HG03108 (cell line): ENCODE data around the gene USP38.
"Not testable (repeated sequence)": the region's sequence is repeated elsewhere in the genome, so short reads cannot be mapped to it uniquely, and the experiment has no call there.

ENCODE experiments used
- ATAC-seq: cut with Tn5 transposase; IDR thresholded peaks from one replicate; pipeline ENCODE4 v1.9.1; 2021; ENCODE audit warnings: moderate library complexity; ENCODE audit not compliant: unreplicated experiment

USP38 gene, protein sequence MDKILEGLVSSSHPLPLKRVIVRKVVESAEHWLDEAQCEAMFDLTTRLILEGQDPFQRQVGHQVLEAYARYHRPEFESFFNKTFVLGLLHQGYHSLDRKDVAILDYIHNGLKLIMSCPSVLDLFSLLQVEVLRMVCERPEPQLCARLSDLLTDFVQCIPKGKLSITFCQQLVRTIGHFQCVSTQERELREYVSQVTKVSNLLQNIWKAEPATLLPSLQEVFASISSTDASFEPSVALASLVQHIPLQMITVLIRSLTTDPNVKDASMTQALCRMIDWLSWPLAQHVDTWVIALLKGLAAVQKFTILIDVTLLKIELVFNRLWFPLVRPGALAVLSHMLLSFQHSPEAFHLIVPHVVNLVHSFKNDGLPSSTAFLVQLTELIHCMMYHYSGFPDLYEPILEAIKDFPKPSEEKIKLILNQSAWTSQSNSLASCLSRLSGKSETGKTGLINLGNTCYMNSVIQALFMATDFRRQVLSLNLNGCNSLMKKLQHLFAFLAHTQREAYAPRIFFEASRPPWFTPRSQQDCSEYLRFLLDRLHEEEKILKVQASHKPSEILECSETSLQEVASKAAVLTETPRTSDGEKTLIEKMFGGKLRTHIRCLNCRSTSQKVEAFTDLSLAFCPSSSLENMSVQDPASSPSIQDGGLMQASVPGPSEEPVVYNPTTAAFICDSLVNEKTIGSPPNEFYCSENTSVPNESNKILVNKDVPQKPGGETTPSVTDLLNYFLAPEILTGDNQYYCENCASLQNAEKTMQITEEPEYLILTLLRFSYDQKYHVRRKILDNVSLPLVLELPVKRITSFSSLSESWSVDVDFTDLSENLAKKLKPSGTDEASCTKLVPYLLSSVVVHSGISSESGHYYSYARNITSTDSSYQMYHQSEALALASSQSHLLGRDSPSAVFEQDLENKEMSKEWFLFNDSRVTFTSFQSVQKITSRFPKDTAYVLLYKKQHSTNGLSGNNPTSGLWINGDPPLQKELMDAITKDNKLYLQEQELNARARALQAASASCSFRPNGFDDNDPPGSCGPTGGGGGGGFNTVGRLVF

GRCh38 chr4:143184503-143185252 is at the start of gene USP38:
USP38 (plus strand) TSS chr4:143184917; CDS start chr4:143185451, 534 bp downstream.
- peak; percentile 77 for ATAC-seq

DNA sequence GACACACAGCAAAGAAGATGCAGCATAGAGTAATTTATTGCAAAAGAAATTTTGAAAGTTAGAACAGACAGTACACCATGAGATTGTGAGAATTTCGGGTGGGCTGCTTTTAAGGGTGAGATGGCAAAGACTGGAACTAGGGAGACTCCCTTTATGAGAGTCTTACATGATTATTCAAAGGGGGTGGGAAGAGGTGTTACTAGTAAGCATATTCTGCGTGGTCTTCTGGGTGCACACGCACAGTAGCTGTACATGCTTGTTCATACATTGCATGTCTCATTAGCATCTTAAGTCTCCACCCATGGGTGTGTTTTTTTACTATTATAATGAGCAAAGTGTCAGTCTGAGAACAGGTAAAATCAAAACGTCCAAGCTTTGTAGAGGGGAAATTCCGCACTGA is 49.4 kb upstream of the USP38 start:
- ATAC-seq, result no peak

DNA sequence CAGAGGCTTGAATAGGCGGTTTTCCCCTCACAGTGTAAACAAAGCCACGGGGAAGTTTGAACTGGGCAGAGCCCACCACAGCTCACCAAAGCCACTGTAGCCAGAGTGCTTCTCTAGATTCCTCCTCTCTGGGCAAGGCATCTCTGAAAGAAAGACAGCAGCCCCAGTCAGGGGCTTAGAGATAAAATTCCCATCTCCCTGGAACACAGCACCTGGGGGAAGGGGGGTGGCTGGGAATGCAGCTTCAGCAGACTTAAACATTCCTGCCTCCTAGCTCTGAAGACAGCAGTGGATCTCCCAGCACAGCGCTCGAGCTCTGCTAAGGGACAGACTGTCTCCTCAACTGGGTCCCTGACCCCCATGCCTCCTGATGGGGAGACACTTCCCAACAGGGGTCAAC is 44.0 kb upstream of the USP38 start:
- ATAC-seq, result no peak

DNA sequence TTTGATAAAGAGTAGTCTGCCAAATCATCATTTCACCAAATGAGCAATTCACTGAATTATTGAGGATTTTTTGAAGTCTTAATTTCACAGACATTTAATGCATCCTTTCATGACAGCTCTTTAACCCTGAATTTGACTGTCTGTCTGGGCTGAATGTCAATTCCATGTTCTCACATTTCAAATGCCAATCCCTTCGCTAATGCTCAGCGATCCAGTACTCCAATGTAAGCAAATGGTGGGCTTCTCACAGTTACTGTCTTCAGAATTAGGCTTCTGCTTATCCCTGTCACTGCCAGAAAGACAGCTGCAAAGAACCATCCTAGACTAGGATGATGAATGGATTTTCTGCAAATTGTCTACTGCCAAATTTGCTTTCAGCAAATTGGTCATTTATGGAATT is 36.2 kb upstream of the USP38 start:
- ATAC-seq, result no peak

- no peak for ATAC-seq
Measured at GRCh38 chr4:143156853-143157252, 27.9 kb upstream of the USP38 start.

DNA sequence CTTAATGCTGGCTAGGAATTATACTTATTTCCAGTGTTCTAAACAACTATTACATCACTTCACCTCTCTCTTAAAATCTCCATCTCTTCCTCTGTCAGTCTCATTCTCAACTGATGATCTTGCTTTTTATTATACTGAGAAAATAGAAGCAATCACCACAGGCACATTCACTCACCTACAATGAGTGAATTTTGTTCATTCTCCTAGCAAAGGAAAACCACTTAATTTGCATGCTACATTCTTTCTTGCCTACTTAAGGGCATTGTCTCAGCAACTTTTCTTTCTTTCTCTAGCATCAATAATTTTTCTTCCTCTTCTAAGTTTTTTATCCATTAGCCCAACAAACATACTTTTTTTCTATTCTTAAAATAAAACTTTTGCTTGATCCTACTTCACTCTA is 21.1 kb upstream of the USP38 start:
- no peak for ATAC-seq

GRCh38 chr4:143166722-143167121 is 18.0 kb upstream of the USP38 start:
- ATAC-seq, result not testable (repeated sequence)

DNA sequence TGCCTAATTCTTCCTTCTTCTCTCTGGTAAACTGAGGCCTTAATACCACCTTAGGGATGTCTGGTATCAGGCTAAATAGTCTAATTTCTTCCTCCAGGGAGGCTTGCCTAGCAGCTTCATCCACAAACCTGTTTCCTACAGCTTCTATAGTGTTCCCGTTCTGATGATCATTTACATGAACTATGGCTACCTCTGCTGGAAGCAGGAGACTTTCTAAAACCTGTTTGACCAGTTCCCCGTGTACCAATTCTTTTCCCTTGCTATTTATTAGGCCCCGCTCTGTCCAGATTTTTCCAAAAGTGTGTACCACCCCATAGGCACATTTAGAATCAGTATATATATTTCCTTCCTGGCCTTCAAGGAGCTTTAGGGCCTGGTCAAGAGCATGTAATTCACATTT is 5.8 kb upstream of the USP38 start:
- no peak for ATAC-seq

- ATAC-seq, result no peak
Measured at GRCh38 chr4:143183513-143184216, 1.1 kb upstream of the USP38 start.

GRCh38 chr4:143184217-143184502 is 557 bp upstream of the USP38 start:
- ATAC-seq, result peak; percentile 15

DNA sequence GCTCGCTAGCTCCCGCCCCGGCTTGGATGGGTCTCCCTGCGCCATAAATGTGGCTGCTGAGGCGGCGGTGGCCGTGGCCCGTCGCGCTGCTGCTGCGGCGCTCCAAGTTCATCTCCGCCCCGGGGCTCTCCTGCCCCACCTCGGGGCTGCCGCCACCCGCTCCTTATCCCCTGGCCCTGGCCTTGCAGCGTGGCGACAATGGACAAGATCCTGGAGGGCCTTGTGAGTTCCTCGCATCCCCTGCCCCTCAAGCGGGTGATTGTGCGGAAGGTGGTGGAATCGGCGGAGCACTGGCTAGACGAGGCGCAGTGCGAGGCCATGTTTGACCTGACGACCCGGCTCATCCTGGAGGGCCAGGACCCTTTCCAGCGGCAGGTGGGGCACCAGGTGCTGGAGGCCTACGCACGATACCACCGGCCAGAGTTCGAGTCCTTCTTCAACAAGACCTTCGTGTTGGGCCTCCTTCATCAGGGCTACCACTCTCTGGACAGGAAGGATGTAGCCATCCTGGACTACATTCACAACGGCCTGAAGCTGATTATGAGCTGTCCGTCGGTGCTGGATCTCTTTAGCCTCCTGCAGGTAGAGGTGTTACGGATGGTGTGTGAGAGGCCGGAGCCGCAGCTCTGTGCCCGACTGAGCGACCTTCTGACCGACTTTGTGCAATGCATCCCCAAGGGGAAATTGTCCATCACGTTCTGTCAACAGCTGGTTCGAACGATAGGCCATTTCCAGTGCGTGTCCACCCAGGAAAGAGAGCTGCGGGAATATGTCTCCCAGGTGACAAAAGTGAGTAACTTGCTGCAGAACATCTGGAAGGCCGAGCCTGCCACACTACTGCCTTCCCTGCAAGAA is 763 bp downstream of the USP38 start:
- ATAC-seq, result peak; percentile 16

DNA sequence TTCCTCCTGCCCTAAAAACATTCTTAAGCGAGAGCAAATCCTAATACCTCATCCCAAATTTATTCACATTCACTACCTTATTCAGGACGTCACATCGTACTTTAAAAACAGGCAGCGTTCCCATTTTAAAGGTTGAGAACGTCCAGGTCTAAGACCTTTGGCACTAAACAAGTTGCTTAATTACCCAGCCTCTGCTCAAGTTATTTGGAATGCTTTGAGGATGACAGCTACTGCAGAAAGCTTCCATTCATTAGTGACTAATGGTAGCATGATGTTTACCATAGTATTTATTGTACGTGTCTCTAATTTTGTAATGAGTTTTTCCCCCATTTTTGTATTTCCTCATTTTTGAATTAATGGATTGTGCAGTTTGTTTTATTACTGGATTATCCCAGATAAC is 1.5 kb downstream of the USP38 start:
- ATAC-seq, result no peak

DNA sequence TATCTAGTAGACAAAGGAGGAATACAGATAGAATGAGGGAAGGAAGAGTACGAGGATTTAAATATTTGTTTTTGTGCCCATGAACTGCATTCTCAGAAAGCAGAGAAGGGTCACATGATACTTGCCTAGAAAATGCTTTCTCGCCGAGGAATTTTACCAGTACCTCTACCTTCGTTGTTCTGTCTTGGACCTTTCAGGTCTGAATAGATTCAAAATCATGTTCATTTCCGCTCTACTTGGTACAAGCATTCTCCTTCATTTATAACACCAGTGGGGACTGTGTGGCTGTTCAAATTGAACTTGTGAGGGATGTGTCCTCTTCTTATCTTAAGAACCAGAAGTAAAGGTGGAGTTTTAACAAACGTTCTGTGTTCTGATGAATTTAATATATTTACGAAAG is 1.9 kb downstream of the USP38 start:
- ATAC-seq, result no peak

DNA sequence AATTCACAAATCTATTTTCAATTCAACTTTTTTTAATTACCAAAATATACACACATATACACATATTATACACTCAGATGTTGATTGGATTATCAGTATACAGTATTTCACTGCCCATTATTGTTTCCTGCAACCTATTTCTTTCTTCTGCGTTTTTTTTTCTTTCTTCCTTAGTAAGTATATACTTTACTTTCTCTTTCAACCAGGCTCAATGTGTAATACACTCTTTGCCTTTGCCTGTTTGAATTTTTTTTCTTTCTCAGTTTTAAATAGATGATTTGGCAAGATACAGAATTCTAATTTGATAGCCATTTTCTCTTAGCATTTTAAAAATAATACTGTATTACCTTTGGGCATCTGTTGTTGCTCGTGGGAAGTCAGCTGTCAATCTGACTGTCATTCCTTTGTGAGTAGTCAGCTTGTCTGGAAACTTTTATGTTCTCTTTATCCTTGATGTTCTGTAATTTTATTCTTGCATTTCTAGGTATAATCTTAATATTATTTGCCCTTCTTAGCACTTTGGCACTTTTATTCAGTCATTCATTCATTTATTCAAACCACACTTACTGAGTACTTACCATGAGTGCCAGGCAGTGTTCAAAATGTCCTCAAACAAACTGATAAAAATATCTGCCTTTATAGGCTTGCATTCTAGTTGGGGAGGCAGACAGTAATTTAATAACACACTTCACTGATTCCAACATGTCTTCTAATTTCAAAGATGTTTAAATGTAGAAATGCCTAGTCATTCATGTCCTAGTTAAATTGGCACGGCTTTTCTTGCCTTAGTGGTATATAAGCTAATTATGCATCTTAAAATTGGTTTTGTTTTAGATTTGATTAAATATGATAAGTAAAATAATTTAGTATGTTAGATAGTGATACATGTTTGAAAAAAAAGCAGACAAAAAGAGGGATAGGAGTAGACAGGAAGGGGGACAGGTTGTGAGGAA is 3.7 kb downstream of the USP38 start:
- ATAC-seq, result no peak

- no peak for ATAC-seq
Measured at GRCh38 chr4:143189528-143189927, 4.8 kb downstream of the USP38 start.

GRCh38 chr4:143195581-143195980 is 10.9 kb downstream of the USP38 start:
- ATAC-seq, result no peak

DNA sequence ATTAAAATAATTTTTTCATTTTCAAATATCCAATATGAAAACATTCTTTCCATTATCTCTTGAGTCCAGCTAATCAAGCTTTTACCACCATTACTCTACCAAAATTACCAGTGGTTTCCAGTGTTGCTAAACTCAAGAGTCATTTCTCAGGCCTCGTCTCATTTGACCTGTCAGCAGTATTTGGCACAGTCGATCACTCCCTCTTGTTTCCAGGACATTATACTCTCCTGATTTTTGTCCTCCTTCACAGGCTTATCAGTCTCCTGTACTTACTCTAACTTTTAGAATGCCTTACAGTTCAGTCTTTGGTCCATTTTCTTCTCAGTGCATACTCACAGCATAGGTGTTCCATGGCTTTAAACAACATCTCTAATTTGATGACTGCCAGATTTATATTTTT is 11.6 kb downstream of the USP38 start:
- no peak for ATAC-seq

- no peak for ATAC-seq
Measured at GRCh38 chr4:143199503-143199902, 14.8 kb downstream of the USP38 start.

GRCh38 chr4:143202824-143203223 is 18.1 kb downstream of the USP38 start:
- no peak for ATAC-seq
